Measurements from ENCODE around the gene INO80D. TPM values are rescaled to one million over a fixed set of nuclear protein-coding genes. Genes with fewer than 3 reads are reported as not detected.

Gene INO80D
- total and polyA plus RNA-seq, 2 of the 8 experiments (the other 6 are each of a cell fraction or from before 2014, with no cell fraction given) = 6.2 to 37.4 TPM

- Histone ChIP-seq H4K20me1 (replicated peaks in 1 of 2; ENCODE audit: control insufficient read depth in 1 of 2, insufficient read depth in 2 of 2, low read length in 2 of 2) (peaks cover 0 to 1% of the 10 kb centered on the region in 2 experiments), H3K79me2 (ENCODE audit: control insufficient read depth in 1 of 2, insufficient read depth in 2 of 2, low read length in 2 of 2) (peaks cover 0 to 56% of the 10 kb centered on the region in 2 experiments; a peak in 2 of 4 replicates), H3K27me3 (replicated peaks in 1 of 4; ENCODE audit: control insufficient read depth in 3 of 4, extremely low read depth in 1 of 4, insufficient read depth in 3 of 4, low read length in 3 of 4) (no peaks in the 10 kb centered on the region), H2BK5ac (ENCODE audit: low read depth, low read length) (no peak overlapping the region), H4K5ac (ENCODE audit: insufficient read length, low read depth, low read length) (no peak overlapping the region), H3K23ac (ENCODE audit: insufficient read length) (no peak overlapping the region), H3K79me1 (ENCODE audit: low read depth, low read length) (peaks cover 2% of the 10 kb centered on the region; the same call in 1 of the 2 replicates), H2BK15ac (ENCODE audit: low read length) (no peak overlapping the region), H3K4me2 (ENCODE audit: insufficient read depth in 1 of 2, low read depth in 2 of 2, low read length in 2 of 2) (no peak overlapping the region), H2BK120ac (replicated peaks; ENCODE audit: low read depth, low read length) (no peak overlapping the region), H3K9ac (replicated peaks in 1 of 4; ENCODE audit: extremely low read depth in 1 of 4, low read depth in 3 of 4, low read length in 3 of 4) (no peak overlapping the region), H3K4ac (replicated peaks; ENCODE audit: insufficient read length, low read depth, low read length) (no peak overlapping the region), H3K9me3 (ENCODE audit: insufficient read depth in 2 of 2, low read depth in 1 of 2, low read length in 1 of 2) (no peaks in the 10 kb centered on the region), H2BK20ac (ENCODE audit: low read length) (no peak overlapping the region), H4K91ac (replicated peaks; ENCODE audit: insufficient read length, low read length) (no peak overlapping the region), H3K36me3 (ENCODE audit: control insufficient read depth in 2 of 4, insufficient read depth in 4 of 4, low read length in 3 of 4) (peaks cover 0 to 30% (median 18%) of the 10 kb centered on the region in 4 experiments; a peak in 5 of 8 replicates), H3K23me2 (ENCODE audit: low read depth, low read length) (no peaks in the 10 kb centered on the region), H3K18ac (ENCODE audit: extremely low read depth, low read length) (no peak overlapping the region), H2AFZ (ENCODE audit: low read length) (no peak overlapping the region), H2BK12ac (ENCODE audit: low read depth, low read length) (no peak overlapping the region), H3K4me3 (ENCODE audit: extremely low read depth in 1 of 4, insufficient read depth in 2 of 4, low read depth in 3 of 4, low read length in 4 of 4) (no peak overlapping the region), H4K8ac (ENCODE audit: extremely low read depth, insufficient read depth, low read length) (no peak overlapping the region), H3K56ac (replicated peaks; ENCODE audit: insufficient read length, low read depth, low read length) (no peak overlapping the region), H3K14ac (ENCODE audit: insufficient read length) (no peak overlapping the region), H2AK5ac (ENCODE audit: low read depth, low read length) (no peak overlapping the region), H3K27ac (ENCODE audit: low read depth, low read length) (no peak overlapping the region), H3K4me1 (replicated peaks in 1 of 4; ENCODE audit: control insufficient read depth in 3 of 4, insufficient read depth in 4 of 4, low read length in 3 of 4) (no peaks in the 10 kb centered on the region)
- DNase-seq (ENCODE audit: low read depth in 1 of 2, low spot score in 2 of 2) = no peak
- FAIRE-seq = no peak
- TF ChIP-seq GABPA (IDR thresholded peaks at IDR 0.05; ENCODE audit: borderline replicate concordance, insufficient read depth, low read length) (no peak), SP4 (IDR thresholded peaks at IDR 0.05; ENCODE audit: low read length) (no peak), NRF1 (IDR thresholded peaks at IDR 0.05; ENCODE audit: low read depth, low read length) (no peak), SP2 (IDR thresholded peaks at IDR 0.05; ENCODE audit: low read length) (no peak), ASH2L (IDR thresholded peaks at IDR 0.05; ENCODE audit: low read length) (no peak), EP300 (IDR thresholded peaks at IDR 0.05; ENCODE audit: borderline replicate concordance in 1 of 2, low read depth in 2 of 2, low read length in 2 of 2) (no peak)
- POLR2A ChIA-PET (ENCODE audit: partially characterized antibody) = interaction anchor here (0.7 to 1.2 kb wide), 3 partner anchors 16 to 39 kb away, joined by 3 read pairs; no protein-coding TSS in a partner anchor
- WGBS, 2 experiments (ENCODE audit: extremely low coverage in 1 of 2, insufficient coverage in 1 of 2, insufficient read length in 1 of 2, insufficient replicate concordance in 2 of 2, low coverage in 1 of 2, low lambda C conversion rate in 2 of 2, missing lambda C conversion rate in 1 of 2) = 78% methylated on average over 1 of the region's 1 CpG; no CpG with 5 or more reads in 1 of the 2 experiments
- CTCF ChIA-PET (ENCODE audit: partially characterized antibody) = interaction anchor here (0.9 kb wide), 1 partner anchor 18 kb away, joined by 3 read pairs; no protein-coding TSS in a partner anchor
Observed at GRCh38 chr2:206045251-206045650, 40.7 kb downstream of the INO80D start.

All from H1 (cell line).